NB4 (cell line): ENCODE measurements around the gene KIRREL3.

Experiments used
- CTCF ChIP-seq: IDR thresholded peaks from one replicate; pipeline ENCODE4 v1.5.1; 2012; ENCODE audit warnings: low read depth, low read length
- MYC ChIP-seq: IDR thresholded peaks from 2 replicates; pipeline ENCODE4 v1.6.1; 2011; ENCODE audit warnings: low read depth, low read length
- POLR2A ChIP-seq: IDR thresholded peaks from 2 replicates; pipeline ENCODE4 v1.6.1; 2011; ENCODE audit warnings: mild to moderate bottlenecking; ENCODE audit not compliant: insufficient read length; ENCODE audit errors: extremely low read depth
- TF ChIP-seq, protein P1 (sequence below): IDR thresholded peaks from 2 replicates; pipeline ENCODE4 v1.6.1; 2011; ENCODE audit warnings: low read depth, low read length

GRCh38 chr11:127000981-127001380, 411 bp upstream of the KIRREL3 start:
- TF ChIP-seq CTCF = no peak
- TF ChIP-seq POLR2A = no peak
- TF ChIP-seq MYC = no peak
- TF ChIP-seq, protein P1, sequence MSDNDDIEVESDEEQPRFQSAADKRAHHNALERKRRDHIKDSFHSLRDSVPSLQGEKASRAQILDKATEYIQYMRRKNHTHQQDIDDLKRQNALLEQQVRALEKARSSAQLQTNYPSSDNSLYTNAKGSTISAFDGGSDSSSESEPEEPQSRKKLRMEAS = no peak
